ENCODE data around the gene TBC1D9B.

DNA sequence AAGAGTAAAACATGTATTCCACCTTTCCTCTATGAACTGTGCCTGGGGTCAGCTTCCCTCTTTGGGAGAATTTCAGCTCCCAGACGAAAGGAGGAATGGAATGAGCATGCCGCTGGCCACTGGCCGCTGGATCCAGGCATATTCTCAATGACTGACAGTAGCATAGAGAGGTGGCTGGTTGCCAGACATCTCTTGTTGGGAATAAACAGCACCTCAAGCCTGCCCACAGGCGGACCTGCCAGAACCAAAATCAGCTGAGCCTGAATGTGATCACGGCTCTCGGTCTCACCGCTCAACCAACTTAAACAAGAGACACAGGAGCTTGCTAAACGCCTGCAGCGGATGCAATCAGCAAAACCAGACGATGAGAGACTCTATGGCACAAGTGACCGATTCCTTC is 20.6 kb downstream of the TBC1D9B start:
- TF ChIP-seq CTCF (IDR thresholded peaks at IDR 0.05; ENCODE audit: low read depth, low read length) (no peak), EZH2phosphoT487 (IDR thresholded peaks at IDR 0.05; ENCODE audit: low read depth) (no peak)
